Epithelial cell of proximal tubule (primary cell): ENCODE results near the gene SEMA6A. TPM values are rescaled to one million over a fixed set of nuclear protein-coding genes. Genes with fewer than 3 reads are reported as not detected.

Experiments
- DNase-seq: peaks from one replicate; pipeline ENCODE4 v3.0.0-alpha.2; 2011; ENCODE audit warnings: low read depth
- H3K4me3 ChIP-seq: 2 replicates; pipeline ENCODE4 v1.5.1; 2011; ENCODE audit warnings: low read depth, mild to moderate bottlenecking, low read length
- total RNA-seq: library from RNA; depleted of rRNA; stranded (reverse); fragments of >200 nt; gene quantifications from 2 replicates; pipeline ENCODE4 v1.2.3, GENCODE V29; 2015
- TF ChIP-seq, protein P1 (sequence below): conservative IDR thresholded peaks from 2 replicates; pipeline ENCODE4 v1.5.1; 2012; ENCODE audit warnings: low read depth, mild to moderate bottlenecking, low read length

SEMA6A gene
- total RNA-seq, 1 donor from 2014 or later, result 11.6 TPM

DNA sequence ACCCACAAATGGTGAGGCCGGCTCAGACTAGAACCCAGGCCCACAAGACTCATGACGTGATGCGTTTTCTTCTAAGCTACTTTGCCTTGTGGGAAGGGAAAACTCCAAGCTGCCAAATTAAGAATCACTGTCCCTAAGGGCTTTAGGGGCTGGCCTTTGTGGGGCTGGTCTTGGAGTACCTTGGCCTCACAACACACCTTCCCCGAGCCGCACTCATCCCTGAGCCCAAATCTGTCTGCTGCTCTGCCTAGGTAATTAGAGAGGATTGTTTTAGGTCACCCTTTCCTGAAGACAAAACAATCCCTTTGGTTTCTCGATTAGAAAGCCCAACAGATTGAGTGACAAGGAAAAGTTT, 137.3 kb downstream of the SEMA6A start:
- no peak for DNase-seq
- TF ChIP-seq, protein P1, sequence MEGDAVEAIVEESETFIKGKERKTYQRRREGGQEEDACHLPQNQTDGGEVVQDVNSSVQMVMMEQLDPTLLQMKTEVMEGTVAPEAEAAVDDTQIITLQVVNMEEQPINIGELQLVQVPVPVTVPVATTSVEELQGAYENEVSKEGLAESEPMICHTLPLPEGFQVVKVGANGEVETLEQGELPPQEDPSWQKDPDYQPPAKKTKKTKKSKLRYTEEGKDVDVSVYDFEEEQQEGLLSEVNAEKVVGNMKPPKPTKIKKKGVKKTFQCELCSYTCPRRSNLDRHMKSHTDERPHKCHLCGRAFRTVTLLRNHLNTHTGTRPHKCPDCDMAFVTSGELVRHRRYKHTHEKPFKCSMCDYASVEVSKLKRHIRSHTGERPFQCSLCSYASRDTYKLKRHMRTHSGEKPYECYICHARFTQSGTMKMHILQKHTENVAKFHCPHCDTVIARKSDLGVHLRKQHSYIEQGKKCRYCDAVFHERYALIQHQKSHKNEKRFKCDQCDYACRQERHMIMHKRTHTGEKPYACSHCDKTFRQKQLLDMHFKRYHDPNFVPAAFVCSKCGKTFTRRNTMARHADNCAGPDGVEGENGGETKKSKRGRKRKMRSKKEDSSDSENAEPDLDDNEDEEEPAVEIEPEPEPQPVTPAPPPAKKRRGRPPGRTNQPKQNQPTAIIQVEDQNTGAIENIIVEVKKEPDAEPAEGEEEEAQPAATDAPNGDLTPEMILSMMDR, result no peak
- no peak overlapping the region for H3K4me3 ChIP-seq

DNA sequence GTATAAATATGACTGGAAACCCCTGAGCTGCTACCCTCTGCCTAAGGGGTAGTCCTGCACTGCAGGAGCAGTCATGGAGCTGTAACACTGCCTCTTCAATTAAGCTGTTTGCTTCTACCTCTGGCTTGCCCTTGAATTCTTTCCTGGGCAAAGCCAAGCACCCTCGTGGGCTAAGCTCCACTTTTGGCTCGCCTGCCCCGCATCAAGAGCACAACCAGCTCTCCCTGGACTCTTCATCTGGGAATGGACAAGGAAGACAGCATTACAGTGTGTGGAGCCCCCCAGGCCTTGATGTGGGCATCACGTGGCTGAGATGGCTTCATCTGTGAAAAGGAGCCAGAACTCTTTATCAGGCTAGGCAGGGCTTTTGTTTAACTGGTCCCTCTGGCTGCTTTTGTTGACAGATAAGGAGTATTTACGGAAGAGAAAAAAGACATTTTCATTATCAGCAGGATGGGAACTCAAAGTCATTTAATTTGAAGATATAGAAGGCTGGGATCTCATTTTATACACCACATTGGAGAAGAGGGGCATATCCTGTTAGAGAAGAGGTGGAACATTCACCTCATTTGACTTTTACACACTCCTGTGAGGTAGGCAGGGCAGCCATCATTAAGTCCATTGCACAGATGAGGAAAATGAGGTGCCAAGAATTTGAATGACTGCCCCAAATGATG, 137.8 kb downstream of the SEMA6A start:
- no peak overlapping the region for H3K4me3 ChIP-seq
- TF ChIP-seq, protein P1, result no peak
- DNase-seq, result no peak

DNA sequence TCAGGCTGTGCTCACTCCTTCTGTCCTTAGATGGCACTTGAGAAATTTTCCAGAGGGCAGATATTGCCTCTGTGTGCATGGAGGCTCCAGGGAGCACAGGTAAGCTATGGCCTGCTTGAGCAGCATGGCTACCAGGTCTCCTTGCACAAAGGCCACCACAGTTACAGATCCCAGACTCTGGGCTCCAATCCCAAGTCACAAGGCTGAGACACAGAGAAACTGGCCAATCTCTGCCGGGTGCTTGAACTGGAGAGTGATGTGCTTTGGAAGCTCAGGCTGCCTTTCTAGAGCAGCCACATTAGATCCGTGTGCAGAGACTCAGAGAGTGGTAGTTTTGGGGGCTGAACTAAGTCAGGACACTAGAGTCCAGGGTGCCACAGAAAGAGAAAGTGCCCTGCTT, 145.7 kb downstream of the SEMA6A start:
- TF ChIP-seq, protein P1, result no peak
- DNase-seq, result no peak
- H3K4me3 ChIP-seq, result no peak overlapping the region

DNA sequence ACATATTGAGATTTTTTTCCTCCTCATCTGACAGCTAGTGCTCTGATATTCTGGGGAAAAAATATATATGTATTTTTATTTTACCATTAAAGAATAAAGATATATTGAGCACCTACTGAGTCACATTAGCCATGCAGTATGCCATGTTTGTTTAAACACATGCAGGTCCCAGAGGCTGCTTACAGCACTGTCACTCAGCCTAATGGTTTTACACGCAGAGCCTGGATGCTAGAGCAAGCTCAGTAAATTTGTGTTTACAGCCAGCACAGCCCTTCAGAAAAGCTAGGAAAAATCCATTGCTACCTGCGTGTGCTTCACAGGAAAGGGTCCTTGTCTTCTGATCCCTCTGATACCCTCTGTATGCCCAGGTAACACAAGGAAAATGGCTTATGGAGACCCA, 146.2 kb downstream of the SEMA6A start:
- TF ChIP-seq, protein P1, result no peak
- DNase-seq, result no peak
- H3K4me3 ChIP-seq, result no peak overlapping the region

DNA sequence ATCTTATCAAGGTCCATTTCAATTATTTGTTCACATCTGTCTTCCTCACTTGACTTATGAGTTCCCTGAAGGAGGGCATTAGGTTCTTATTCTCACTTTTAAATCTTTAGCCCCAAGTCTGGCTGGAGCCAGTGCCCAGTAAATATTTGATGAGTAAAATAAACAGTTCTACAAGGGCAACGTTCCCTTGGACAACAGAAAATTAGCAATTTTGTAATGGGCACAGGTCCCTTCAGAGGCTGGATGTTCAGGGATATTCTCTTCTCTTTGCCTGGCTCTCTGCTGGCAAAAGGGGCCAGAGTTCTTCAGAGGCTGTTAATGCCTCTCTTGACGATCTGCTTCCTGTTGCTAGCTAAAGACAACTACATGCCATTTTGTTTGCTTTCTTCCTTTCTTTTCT, 149.7 kb downstream of the SEMA6A start:
- no peak overlapping the region for H3K4me3 ChIP-seq
- DNase-seq, result no peak
- TF ChIP-seq, protein P1, result no peak

DNA sequence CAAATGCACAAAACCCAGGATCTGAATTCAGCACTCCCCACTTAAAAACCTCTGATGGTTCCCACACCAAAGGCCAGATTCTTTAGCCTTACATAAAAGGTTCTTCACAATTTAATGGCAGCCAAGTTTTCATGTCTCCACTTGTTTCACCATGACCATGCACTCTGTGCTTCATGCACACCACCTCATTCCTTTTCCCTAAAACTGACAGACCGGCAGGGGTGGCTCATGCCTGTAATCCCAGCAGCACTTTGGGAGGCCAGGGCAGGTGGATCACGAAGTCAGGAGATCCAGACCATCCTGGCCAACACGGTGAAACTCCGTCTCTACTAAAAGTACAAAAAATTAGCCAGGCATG, 150.4 kb downstream of the SEMA6A start:
- no peak for DNase-seq
- TF ChIP-seq, protein P1, result no peak
- H3K4me3 ChIP-seq, result no peak overlapping the region

DNA sequence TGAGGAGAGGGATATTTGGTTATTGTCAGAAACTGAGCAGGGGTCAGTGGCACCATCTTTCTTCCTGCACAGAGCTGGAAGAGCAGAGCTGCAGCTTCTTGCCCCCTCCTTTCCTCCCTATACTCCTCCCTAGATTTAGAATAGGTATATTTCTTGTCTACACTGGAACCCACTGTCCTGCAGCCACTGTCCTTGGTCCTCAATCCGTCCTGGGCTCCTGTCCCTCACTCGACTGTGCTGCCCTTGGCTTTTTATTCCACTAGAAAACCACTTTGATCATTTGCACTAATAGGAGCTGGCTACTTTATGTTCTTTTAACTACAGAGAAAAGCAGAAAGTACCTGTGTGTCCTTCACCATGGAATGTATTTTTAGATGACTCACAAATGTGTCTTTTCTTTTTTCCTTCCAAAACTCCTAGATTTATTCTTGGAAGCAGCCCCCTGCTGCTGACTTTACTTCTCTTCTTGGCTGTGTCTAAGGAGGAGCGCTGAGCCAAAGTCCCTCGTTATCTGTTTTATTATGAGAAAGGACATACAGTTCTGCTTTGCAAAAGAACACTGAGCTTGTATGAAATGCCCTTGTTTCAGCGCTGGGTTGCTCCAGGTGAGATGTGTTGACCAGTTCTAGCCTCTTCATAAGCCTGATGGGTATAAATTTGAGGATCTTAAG, 150.9 kb downstream of the SEMA6A start:
- DNase-seq, result no peak
- TF ChIP-seq, protein P1, result no peak
- H3K4me3 ChIP-seq, result no peak overlapping the region
